Pons (tissue), 1 donor: ENCODE measurements around the gene MAPK13.
"Not testable (repeated sequence)": the region's sequence is repeated elsewhere in the genome, so short reads cannot be mapped to it uniquely, and the experiment has no call there.

Experiments used
- DNase-seq: peaks from one replicate; pipeline ENCODE4 v3.0.0-alpha.2; 2016; ENCODE audit warnings: low spot score

MAPK13 gene

GRCh38 chr6:36114798-36115408 lies 15.4 kb upstream of the MAPK13 start:
- no peak for DNase-seq

- DNase-seq: no peak
These were observed 14.9 kb upstream of the MAPK13 start for GRCh38 chr6:36115412-36115811.

DNA sequence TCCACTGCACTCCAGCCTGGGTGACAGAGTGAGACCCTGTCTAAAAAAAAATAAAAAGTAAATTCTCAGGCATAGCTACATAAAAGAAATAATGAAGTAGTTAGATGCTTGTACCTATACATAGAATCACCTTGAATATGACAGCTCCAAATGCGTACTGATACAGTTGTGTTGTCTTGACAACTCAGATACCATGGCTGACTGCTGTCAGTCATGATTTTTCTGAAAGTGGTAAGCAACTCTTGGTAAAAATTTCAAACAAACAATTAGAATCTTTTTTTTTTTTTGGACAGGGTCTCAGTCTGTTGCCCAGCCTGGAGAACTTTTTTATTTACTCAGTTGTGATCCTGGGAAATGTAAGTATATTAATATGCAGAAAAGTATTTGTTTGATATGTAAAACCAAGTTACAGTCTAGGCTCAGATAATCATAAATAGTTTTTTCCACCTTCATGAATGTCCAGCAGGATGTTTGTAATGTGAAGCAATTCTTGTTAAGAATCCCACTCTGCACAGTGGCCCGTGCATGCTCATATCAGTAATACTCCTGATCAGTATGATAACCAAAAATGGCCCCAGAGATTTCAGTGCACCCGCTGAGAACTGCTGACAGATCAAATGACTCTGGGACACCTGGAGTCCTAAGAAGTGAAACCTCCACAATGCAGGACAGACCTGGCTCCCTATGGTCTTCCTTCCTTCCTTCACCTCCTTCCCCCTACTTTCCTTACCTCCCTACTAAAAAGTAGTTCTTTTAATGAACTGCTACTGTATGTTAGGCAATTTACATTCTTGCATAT lies 14.0 kb upstream of the MAPK13 start:
- no peak for DNase-seq

DNA sequence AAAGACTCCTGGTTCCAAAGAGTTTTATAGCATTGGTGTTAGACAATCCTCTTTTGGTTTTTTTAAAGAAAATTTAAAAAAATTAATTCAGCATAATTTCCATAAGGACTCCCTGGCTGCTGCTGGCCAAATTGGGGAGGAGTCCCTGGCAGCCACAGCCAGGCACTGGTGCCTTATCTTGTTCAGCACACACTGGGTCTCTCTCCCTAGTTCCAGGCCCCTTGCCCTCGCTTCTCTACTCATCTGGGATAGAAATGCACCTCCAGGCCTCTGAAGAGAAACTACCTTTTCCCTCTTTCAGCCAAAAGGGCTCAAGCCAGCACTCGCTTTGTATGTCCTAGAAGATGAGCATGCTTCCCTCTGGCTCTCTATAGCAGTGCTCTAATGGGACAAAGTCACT lies 13.4 kb upstream of the MAPK13 start:
- DNase-seq: no peak

GRCh38 chr6:36117658-36118549 lies 12.4 kb upstream of the MAPK13 start:
- DNase-seq: no peak

GRCh38 chr6:36118550-36119107 lies 11.7 kb upstream of the MAPK13 start:
- no peak for DNase-seq

GRCh38 chr6:36119209-36119608 lies 11.1 kb upstream of the MAPK13 start:
- no peak for DNase-seq

DNA sequence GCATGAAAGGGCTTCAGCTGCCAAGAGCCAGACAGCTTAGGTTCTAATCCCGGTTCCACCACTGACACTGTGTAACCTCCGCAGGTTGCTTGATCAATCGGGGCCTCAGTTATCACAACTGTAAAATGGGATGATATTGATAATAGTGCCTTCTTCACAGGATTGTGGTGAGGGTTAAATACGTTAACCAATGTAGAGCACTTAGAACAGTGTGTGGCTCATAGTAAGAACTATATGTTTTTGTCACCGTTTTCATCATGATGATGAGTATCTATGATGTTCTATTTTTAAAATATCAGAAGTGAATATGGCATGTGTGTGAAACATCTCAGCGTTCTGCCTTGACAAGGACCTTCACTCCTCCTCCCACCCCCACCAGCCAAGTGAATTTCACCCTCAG lies 10.3 kb upstream of the MAPK13 start:
- no peak for DNase-seq

DNA sequence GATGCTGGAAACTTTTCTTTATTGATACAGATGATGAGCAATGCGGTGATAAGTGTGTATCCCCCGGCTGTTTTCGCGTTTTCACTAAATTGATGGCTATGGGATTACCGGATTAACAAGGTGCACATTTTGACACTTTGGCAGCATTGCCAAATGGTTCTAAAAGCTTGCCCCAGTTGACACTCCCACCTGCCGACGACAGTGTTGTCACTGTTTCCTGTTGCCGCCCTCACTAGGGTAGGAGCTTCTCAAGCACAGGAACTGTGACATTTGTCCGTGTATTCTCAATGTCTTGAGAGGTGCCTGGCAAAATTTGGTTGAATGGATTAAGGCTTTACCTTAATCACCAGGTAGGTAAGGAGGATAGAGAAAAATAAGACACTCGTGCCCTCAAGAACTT lies 9.8 kb upstream of the MAPK13 start:
- no peak for DNase-seq

- no peak for DNase-seq
These were observed 9.1 kb upstream of the MAPK13 start for GRCh38 chr6:36120979-36121786.

GRCh38 chr6:36121787-36122494 lies 8.4 kb upstream of the MAPK13 start:
- DNase-seq: no peak

- no peak for DNase-seq
These were observed 7.6 kb upstream of the MAPK13 start for GRCh38 chr6:36122495-36123269.

- DNase-seq: peak; percentile 89
These were observed 6.8 kb upstream of the MAPK13 start for GRCh38 chr6:36123270-36124139.

DNA sequence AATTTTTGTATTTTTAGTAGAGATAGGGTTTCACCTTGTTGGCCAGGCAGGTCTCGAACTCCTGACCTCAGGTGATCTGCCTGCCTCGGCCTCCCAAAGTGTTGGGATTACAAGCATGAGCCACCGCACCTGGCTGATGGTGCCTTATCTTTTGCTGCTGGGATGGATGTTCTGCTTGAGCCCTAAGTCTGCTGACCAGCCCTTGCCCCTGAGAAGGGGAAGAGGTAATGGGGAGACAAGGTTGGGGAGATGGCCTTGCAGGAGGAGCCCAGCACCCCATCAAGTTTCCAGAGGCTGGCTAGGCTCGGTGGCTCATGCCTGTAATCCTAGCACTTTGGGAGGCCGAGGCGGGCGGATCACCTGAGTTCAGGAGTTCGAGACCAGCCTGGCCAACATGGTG lies 6.0 kb upstream of the MAPK13 start:
- DNase-seq: not testable (repeated sequence)

GRCh38 chr6:36124881-36125280 lies 5.4 kb upstream of the MAPK13 start:
- DNase-seq: no peak

- no peak for DNase-seq
These were observed 4.7 kb upstream of the MAPK13 start for GRCh38 chr6:36125575-36125974.

GRCh38 chr6:36126121-36126520 lies 4.2 kb upstream of the MAPK13 start:
- DNase-seq: no peak

DNA sequence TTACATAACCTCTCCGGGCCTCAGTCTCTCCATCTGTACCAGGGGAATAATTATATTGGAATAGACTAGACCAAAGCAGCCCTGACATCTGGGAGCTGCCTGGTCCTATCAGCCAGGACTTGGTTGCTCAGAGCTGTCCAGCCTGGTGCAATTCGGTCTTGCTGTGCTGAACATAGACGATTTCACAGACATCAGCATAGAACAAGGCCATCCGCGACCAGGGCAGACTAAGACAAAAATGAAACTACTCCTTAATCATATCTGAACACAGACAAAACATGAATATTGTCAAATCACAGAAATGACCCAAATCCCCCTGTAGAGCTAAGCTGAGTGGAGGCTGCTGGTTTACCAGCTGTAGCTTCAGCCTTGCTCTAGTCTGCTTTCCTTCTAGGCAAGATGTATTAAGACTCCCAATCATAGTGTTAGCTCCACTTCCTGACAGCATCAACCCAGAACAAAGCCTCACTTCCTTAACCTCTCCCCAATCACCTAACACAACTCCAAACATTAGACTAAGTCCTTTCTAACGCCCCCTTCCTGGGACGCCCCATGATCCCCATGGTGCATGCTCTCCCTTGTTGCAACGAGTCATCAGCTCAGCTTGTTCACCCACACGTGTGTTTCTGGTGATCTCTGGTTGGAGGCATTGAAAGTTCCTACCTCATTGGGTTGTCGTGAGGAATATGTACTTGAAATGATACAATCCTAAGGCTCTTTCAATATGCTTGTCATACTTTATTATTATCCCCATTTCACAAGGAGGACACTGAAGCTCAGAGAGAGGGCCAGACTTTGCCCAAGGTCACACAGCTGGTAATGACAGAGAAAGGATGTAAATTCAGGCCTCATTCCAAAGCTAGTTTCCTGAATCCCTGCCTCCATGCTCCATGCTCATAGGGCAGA lies 3.5 kb upstream of the MAPK13 start:
- DNase-seq: no peak
